Esophagus muscularis mucosa (tissue), 3 donors: Measurements from ENCODE around the gene IL23A.

Experiments used
- CTCF ChIP-seq, 3 experiments: fragments of 200-600 bp in 2 of 3; fragments of 450-650 bp in 1 of 3; sonication (generic) in 2 of 3; IDR thresholded peaks; one replicate each; pipeline ENCODE4 v1.5.1; 2017 to 2019; ENCODE audit warnings: antibody characterized with exemption in 3 of 3, mild to moderate bottlenecking in 2 of 3, moderate library complexity in 1 of 3
- POLR2A ChIP-seq: fragments of 450-650 bp; IDR thresholded peaks from one replicate; pipeline ENCODE4 v1.6.1; 2017; ENCODE audit warnings: antibody characterized with exemption, moderate library complexity, mild to moderate bottlenecking, low read depth
- POLR2AphosphoS5 ChIP-seq, 2 donors: sonication (generic); formaldehyde crosslinking; IDR thresholded peaks; one replicate each; pipeline ENCODE4 v1.6.1; 2017; ENCODE audit warnings: antibody characterized with exemption in 2 of 2

- TF ChIP-seq CTCF (IDR thresholded peaks at IDR 0.05) (no peak), POLR2A (no peak), POLR2AphosphoS5 (IDR thresholded peaks at IDR 0.05) (no peak)
Measured at GRCh38 chr12:56350662-56351061, 12.0 kb downstream of the IL23A start.
